Muscle of leg (tissue), 11 donors: ENCODE results near the gene UVRAG. TPM values are rescaled to one million over a fixed set of nuclear protein-coding genes. Genes with fewer than 3 reads are reported as not detected.

Experiments used
- DNase-seq: peaks from one replicate; pipeline ENCODE4 v3.0.0; 2013
- H3K27ac ChIP-seq: one replicate; pipeline ENCODE4 v1.5.1; 2013; ENCODE audit warnings: mild to moderate bottlenecking, low read length, control low read depth
- H3K27me3 ChIP-seq: one replicate; pipeline ENCODE4 v1.6.1; 2013; ENCODE audit warnings: low read length; ENCODE audit not compliant: control insufficient read depth, insufficient read depth
- H3K36me3 ChIP-seq: one replicate; pipeline ENCODE4 v1.6.1; 2013; ENCODE audit warnings: low read length; ENCODE audit not compliant: control insufficient read depth, insufficient read depth
- H3K4me1 ChIP-seq: one replicate; pipeline ENCODE4 v1.6.1; 2013; ENCODE audit warnings: low read length; ENCODE audit not compliant: control insufficient read depth, insufficient read depth
- H3K4me3 ChIP-seq: one replicate; pipeline ENCODE4 v1.5.1; 2013; ENCODE audit warnings: low read length, control low read depth
- H3K9me3 ChIP-seq: replicated peaks from 2 replicates; pipeline ENCODE4 v1.6.1; 2013; ENCODE audit warnings: low read depth, low read length; ENCODE audit not compliant: control insufficient read depth
- WGBS: methylation state at CpG from one replicate; pipeline ENCODE4 v1.1.5; 2013; ENCODE audit warnings: missing lambda C conversion rate; ENCODE audit not compliant: insufficient coverage; 5-methylcytosine and 5-hydroxymethylcytosine counted together
- polyA plus RNA-seq, 8 donors: library from polyadenylated mRNA; unstranded; fragments of 120-200 nt; gene quantifications; one replicate each; pipeline versions ENCODE4 v1.2.1 to v1.2.3, GENCODE V29; 2013; ENCODE audit warnings: inconsistent platforms in 1 of 8, low replicate concordance in 1 of 8; ENCODE audit not compliant: insufficient read length in 8 of 8, insufficient read depth in 1 of 8
- total RNA-seq: library from RNA; stranded (reverse); fragments of 120-200 nt; gene quantifications from one replicate; pipeline ENCODE4 v1.2.4, GENCODE V29; 2013

The UVRAG gene
- total and polyA plus RNA-seq, 9 donors, result 8.1 to 10.2 (median 9.1) TPM

DNA sequence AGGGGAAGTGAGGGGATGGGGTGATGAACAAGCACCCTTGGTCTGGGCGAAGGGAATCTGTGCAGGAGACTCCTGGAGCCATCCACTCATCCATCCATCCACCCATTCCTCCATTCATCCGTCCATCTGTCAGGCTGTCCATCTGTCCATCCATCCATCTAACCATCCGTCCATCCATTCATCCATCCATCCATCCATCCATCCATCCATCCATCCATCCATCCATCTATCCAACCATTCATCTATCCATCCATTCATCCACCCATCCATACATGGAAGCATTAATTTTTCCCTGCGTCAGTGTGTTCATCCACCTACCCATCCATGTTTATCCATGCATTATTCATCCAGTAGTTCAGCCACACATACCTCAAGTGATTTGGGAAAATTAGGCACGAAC is 359.3 kb downstream of the UVRAG start:
- DNase-seq, result no peak
- Histone ChIP-seq H3K9me3 (no peaks in the 10 kb centered on the region), H3K36me3 (no peaks in the 10 kb centered on the region), H3K4me1 (peaks cover 9% of the 10 kb centered on the region), H3K27me3 (no peaks in the 10 kb centered on the region), H3K27ac (no peak overlapping the region), H3K4me3 (no peak overlapping the region)
- WGBS, result 97% methylated on average over 4 of the region's 5 CpGs

DNA sequence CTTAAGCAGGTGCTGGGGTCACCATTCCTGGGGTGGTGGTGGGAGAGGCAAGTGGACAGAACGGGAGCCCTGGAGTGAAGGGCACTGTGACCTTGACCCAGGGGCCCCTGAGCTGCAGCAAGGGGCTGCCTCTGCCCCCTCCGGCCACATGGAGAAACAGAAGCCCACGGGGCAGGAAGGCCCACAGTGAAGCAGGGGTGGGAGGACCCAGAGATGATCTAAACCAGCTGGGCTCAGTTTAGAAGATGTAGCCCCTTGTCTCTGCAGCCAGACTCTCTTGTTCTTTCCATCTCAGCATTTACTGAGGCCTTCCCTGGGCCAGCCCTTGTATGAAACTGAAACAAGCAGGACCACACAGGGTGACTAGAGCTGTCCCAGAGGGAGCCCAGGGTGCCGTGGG is 360.8 kb downstream of the UVRAG start:
- DNase-seq, result peak; percentile 73

DNA sequence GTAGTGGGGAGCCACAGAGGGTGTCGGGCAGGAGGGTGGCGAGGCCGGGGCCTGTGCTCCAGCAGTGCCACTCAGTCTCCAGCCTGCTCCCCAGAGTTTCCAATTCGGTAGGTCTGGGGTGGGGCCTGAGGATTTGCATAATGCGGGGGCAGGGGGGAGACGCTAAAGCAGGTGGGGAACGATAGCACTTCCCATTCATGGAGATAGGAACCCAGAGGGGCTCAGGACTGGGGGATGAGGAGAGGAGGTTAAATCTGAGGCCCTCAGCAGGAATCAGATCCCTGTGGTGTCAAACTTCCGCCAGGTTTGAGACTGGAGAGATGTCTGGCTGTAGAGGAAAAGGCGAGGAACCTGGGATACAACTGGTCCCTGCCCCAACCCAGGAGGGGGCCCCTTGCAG is 361.5 kb downstream of the UVRAG start:
- no peak overlapping the region for H3K27ac ChIP-seq
- no peaks in the 10 kb centered on the region for H3K9me3 ChIP-seq
- no peaks in the 10 kb centered on the region for H3K36me3 ChIP-seq
- no peak for DNase-seq
- WGBS, result 75% methylated on average over 9 of the region's 9 CpGs
- peaks cover 9% of the 10 kb centered on the region for H3K4me1 ChIP-seq
- H3K27me3 ChIP-seq, result no peaks in the 10 kb centered on the region
- no peak overlapping the region for H3K4me3 ChIP-seq

More for the DNA sequence above, 360.8 kb downstream of the UVRAG start:
- H3K4me1 ChIP-seq, result peaks cover 9% of the 10 kb centered on the region
- H3K4me3 ChIP-seq, result no peak overlapping the region
- H3K27me3 ChIP-seq, result no peaks in the 10 kb centered on the region
- H3K9me3 ChIP-seq, result no peaks in the 10 kb centered on the region
- no peaks in the 10 kb centered on the region for H3K36me3 ChIP-seq
- H3K27ac ChIP-seq, result no peak overlapping the region
- 35% methylated on average over 3 of the region's 4 CpGs for WGBS

DNA sequence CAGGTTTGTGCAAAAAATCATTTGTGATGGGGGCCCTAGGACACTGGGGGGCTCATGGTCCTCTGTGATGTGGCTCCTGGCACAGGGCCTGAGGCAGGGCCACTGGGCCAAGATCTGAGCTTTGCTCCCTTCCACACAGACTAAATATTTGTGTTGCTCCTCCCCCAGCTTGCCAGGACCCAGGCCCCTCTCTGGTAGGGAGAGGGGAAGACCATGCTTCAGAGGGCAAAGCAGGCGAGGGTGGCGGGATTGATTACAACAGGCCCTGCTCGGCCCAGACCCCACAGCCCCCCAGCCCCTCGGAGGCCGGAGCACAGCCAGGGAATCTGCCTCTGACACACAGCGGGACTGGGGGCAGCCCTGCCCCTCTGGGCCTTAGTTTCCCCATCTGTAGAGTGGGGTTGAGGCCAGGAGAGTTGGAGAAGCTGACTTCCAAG is 362.3 kb downstream of the UVRAG start:
- no peaks in the 10 kb centered on the region for H3K27me3 ChIP-seq

DNA sequence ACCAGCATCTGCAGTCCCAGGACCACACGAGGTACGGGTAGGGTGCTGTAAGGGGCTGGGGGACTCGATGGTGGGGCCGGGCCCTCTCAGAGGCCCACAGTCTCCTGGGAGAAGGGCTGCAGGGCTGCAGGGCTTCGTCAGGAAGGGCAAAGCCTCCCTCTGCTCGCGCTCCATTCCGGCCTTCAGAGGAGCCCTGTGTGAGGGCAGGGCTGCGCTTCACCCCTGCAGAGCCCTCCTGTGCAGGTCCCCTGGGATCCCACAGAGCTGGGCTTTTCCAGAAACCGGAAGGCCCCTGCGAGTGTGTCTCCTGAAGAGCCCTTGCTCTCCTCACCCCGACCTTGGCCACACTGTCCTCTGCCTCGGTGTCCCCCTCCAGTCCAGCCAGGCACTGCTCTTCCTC is 364.1 kb downstream of the UVRAG start:
- no peaks in the 10 kb centered on the region for H3K36me3 ChIP-seq
- H3K27ac ChIP-seq, result no peak overlapping the region
- H3K27me3 ChIP-seq, result peaks cover 3% of the 10 kb centered on the region
- no peak for DNase-seq
- peaks cover 17% of the 10 kb centered on the region for H3K4me1 ChIP-seq
- H3K4me3 ChIP-seq, result no peak overlapping the region
- 76% methylated on average over 13 of the region's 13 CpGs for WGBS
- no peaks in the 10 kb centered on the region for H3K9me3 ChIP-seq

More for the DNA sequence above, 362.3 kb downstream of the UVRAG start:
- no peak for DNase-seq
- Histone ChIP-seq H3K4me1 (peaks cover 9% of the 10 kb centered on the region), H3K36me3 (no peaks in the 10 kb centered on the region), H3K4me3 (no peak overlapping the region), H3K27ac (no peak overlapping the region), H3K9me3 (no peaks in the 10 kb centered on the region)
- 93% methylated on average over 3 of the region's 6 CpGs for WGBS

DNA sequence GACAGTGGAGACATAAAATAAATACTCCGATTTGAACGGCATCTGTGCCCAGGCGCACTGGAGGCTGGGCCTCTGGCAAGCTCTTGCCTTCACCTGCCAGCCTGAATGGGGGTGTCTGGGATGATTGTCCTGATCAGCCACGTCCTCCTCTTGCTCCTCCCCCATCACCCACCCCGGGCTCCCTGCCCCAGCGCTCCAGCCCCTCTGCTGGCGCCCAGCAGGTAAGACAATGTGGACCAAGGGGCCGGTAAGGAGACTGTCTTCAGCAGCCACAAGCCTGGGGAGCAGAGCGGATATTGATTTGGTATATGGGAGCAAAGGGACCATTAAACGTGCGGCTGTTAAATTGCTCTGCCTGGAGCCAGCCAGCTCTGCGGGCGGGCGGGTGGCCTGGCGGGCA is 366.4 kb downstream of the UVRAG start:
- Histone ChIP-seq H3K27me3 (peaks cover 3% of the 10 kb centered on the region), H3K36me3 (no peaks in the 10 kb centered on the region), H3K27ac (no peak overlapping the region), H3K9me3 (no peaks in the 10 kb centered on the region), H3K4me3 (no peak overlapping the region), H3K4me1 (peaks cover 29% of the 10 kb centered on the region)
- 89% methylated on average over 7 of the region's 15 CpGs for WGBS
- no peak for DNase-seq

DNA sequence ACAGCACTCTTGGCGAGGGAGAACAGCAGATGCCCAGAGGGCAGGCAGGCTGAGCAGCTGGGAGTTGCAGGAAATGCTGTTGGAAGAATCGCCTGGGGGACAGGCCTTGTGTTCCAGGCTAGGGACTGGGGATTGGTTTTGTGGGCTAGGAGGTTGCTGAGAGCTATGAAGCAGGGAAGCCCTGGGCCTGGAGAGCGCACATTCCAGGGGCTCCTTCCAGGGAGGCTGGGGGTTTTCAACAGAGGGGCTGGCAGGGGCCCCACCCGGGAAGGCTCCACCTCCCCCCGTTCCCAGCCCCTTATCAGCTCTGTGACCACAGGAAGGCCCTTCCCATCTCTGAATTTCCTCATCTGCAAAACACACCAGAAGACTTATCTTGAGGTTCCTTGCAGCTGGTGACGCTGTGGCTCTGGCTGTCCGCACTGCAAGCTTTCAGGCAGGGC is 369.6 kb downstream of the UVRAG start:
- H3K36me3 ChIP-seq, result peaks cover 8% of the 10 kb centered on the region
- peak overlapping the region; percentile 65 for H3K27ac ChIP-seq
- no peaks in the 10 kb centered on the region for H3K9me3 ChIP-seq
- no peak for DNase-seq
- 58% methylated on average over 7 of the region's 7 CpGs for WGBS
- H3K27me3 ChIP-seq, result peaks cover 3% of the 10 kb centered on the region
- H3K4me3 ChIP-seq, result no peak overlapping the region
- peaks cover 41% of the 10 kb centered on the region for H3K4me1 ChIP-seq

DNA sequence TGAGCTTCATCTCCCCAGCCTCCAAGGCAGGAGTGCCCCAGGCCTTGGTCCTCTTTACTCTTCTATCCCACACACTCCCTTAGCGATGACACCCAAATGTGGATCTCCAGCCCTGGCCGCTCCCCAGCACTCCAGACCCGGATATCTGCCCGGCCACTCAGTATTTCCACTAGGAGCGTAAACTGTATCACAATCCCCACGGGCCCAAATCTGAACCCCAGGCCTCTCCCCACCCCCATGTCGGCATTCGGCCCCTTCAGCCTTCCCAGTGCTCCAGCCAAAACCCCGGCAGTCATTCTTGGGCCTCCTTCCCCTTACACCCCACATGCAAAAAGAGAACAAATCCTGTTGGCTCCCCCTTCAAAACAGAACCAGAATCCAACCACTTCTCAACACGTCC is 370.5 kb downstream of the UVRAG start:
- peak; percentile 43 for DNase-seq
- WGBS, result 39% methylated on average over 9 of the region's 10 CpGs
- Histone ChIP-seq H3K36me3 (peaks cover 10% of the 10 kb centered on the region), H3K4me3 (no peak overlapping the region), H3K9me3 (no peaks in the 10 kb centered on the region), H3K27ac (peak overlapping the region; percentile 65), H3K27me3 (peaks cover 3% of the 10 kb centered on the region), H3K4me1 (peaks cover 43% of the 10 kb centered on the region)

DNA sequence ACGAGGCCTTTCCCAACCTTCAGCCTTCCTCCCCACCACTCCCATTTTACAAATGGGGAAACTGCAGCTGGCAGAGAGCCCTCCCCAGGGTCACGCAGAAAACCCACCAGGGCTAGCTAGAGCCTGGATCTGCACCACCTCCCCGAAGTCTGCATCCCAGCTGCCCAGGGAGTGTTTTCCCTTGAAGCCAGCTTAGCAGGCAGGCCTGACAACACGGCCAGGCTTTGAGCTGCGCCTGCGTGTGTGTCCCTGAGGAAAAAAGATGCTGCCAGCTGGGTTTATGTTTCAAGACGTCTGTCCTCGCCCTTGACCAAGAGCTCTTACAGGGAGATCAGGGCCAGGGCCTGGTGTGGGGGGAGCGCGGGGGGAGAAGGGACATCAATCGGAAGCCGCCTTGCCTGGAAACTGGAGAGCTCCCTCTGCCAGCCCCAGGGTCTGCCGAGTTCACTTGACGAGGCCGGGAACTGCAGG is 371.0 kb downstream of the UVRAG start:
- 19% methylated on average over 12 of the region's 15 CpGs for WGBS
- Histone ChIP-seq H3K36me3 (peaks cover 14% of the 10 kb centered on the region), H3K4me1 (peaks cover 47% of the 10 kb centered on the region), H3K9me3 (no peaks in the 10 kb centered on the region), H3K27me3 (peaks cover 3% of the 10 kb centered on the region), H3K27ac (peak overlapping the region; percentile 65), H3K4me3 (no peak overlapping the region)
- peak; percentile 93 for DNase-seq

DNA sequence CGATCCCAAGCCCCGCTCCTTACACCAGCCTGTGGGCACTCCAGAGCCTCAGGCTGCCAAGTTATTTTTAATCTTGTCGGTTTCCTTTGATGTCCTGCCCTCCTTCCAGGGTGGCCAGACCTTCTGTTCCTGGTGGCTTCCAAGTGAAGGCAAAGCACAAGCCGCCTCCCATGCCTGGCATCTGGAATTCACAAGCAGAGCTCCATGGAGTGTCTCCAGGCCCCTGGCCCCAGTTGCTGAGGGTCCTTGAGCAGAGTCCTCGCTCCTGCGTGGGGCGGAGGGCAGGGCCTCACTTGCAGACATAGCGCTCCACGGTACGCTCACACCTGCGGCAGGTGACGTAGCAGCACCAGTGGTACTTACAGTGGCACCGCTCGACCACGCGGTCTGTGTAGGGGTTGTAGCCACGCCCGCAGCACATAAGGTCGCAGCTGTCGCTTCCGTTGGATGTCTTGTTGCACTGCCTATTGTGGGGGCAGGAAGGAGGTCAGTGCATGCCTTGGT is 371.8 kb downstream of the UVRAG start:
- Histone ChIP-seq H3K27ac (peak overlapping the region; percentile 84), H3K4me3 (no peak overlapping the region), H3K27me3 (peaks cover 6% of the 10 kb centered on the region), H3K36me3 (peaks cover 20% of the 10 kb centered on the region), H3K4me1 (peaks cover 48% of the 10 kb centered on the region), H3K9me3 (no peaks in the 10 kb centered on the region)
- 83% methylated on average over 12 of the region's 21 CpGs for whole genome bisulfite sequencing
- DNase-seq, result peak; percentile 69

DNA sequence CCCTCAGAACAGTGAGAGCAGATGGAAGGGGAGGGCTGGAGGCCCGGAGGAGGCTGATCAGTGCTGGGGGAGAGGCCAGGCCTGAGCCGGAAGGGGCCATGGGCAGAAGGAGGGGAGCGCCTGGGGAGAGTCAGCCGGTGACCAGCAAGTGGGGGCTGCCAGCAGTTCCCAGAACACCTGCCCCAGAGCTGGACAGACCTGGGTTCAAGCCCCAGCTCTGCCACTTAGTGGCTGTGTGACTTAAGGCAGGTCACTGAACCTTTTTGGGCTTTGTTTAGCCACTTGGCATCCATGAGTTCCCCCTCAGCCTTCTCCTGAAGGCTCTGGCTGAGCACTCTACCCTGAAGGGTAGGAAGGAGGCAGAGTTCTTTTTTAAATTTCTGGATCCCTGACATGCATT is 373.9 kb downstream of the UVRAG start:
- 77% methylated on average over 4 of the region's 4 CpGs for WGBS
- Histone ChIP-seq H3K4me1 (peaks cover 43% of the 10 kb centered on the region), H3K27ac (no peak overlapping the region), H3K27me3 (peaks cover 3% of the 10 kb centered on the region), H3K36me3 (peaks cover 20% of the 10 kb centered on the region), H3K9me3 (no peaks in the 10 kb centered on the region), H3K4me3 (no peak overlapping the region)
- DNase-seq, result no peak
